HepG2 (cell line): ENCODE data around the gene PDIA6. TPM values are rescaled to one million over a fixed set of nuclear protein-coding genes. Genes with fewer than 3 reads are reported as not detected.

Source experiments
- ATAC-seq: fragments of 200-7000 bp; cut with Tn5 transposase; 3 replicates; pipeline ENCODE4 v1.9.1; 2020; ENCODE audit warnings: mild to moderate bottlenecking, moderate library complexity
- BruUV-seq: library from RNA; stranded (reverse); fragments of 400-500 nt; replicated peaks from 2 replicates; lab custom pipeline; 2021; lab: Mats Ljungman, UMichigan
- CTCF ChIA-PET: fragments of 300-600 bp; formaldehyde crosslinking; extraction: SDS; loops from one replicate; lab custom pipeline; 2021; ENCODE audit warnings: low total read pairs, inconsistent platforms, low intra/inter-chr PET ratio; lab: Yijun Ruan, JAX
- POLR2A ChIA-PET: fragments of 350-600 bp; sonication (Branson Sonifier 250); formaldehyde crosslinking; loops from one replicate; lab custom pipeline; 2020; ENCODE audit warnings: antibody characterized with exemption, inconsistent platforms; lab: Yijun Ruan, JAX
- DNase-seq: peaks from one replicate; pipeline ENCODE4 v3.0.0-alpha.2; 2015; ENCODE audit warnings: low spot score
- FAIRE-seq: peaks from 3 replicates; lab custom pipeline; 2011; peaks lifted over from hg19 to GRCh38; lab: Jason Lieb, UNC
- H2AFZ ChIP-seq: one replicate; pipeline ENCODE4 v1.6.1; 2011; ENCODE audit warnings: low read length, inconsistent platforms
- H3K27ac ChIP-seq: fragments of 300-600 bp; 3 replicates; pipeline ENCODE4 v1.8.0; 2011; ENCODE audit warnings: mixed run types, mild to moderate bottlenecking, mixed read lengths, low read length, inconsistent platforms; ENCODE audit not compliant: insufficient read depth; ENCODE audit errors: extremely low read length
- H3K27me3 ChIP-seq, 2 experiments: fragments of 200-600 bp in 1 of 2; 2 replicates in 1 of 2; 3 replicates in 1 of 2; pipeline versions ENCODE4 v1.6.0 to v1.8.0; 2011; ENCODE audit warnings: low read length in 2 of 2, mild to moderate bottlenecking in 2 of 2, moderate library complexity in 2 of 2, inconsistent platforms in 1 of 2; ENCODE audit not compliant: insufficient read depth in 2 of 2, control insufficient read depth in 1 of 2
- H3K36me3 ChIP-seq, 2 experiments: fragments of 200-600 bp in 1 of 2; replicated peaks in 1 of 2; 2 replicates in 1 of 2; 3 replicates in 1 of 2; pipeline versions ENCODE4 v1.5.1 to v1.8.0; 2011; ENCODE audit warnings: low read length in 2 of 2, inconsistent platforms in 1 of 2; ENCODE audit not compliant: insufficient read depth in 2 of 2, control insufficient read depth in 1 of 2
- H3K4me1 ChIP-seq: 2 replicates; pipeline ENCODE4 v1.5.1; 2012; ENCODE audit warnings: low read length, inconsistent platforms; ENCODE audit not compliant: insufficient read depth
- H3K4me2 ChIP-seq: 2 replicates; pipeline ENCODE4 v1.6.0; 2011; ENCODE audit warnings: low read depth, low read length, inconsistent platforms
- H3K4me3 ChIP-seq, 3 experiments: fragments of 200-600 bp in 1 of 3; sonication (generic), shearing (Covaris generic) in 1 of 3; replicated peaks in 1 of 3; 2 replicates each; pipeline ENCODE4 v1.5.1; 2011 to 2016; ENCODE audit warnings: low read length in 3 of 3, inconsistent platforms in 2 of 3, low read depth in 2 of 3, mild to moderate bottlenecking in 2 of 3, control low read depth in 1 of 3, mixed read lengths in 1 of 3; ENCODE audit not compliant: insufficient read depth in 1 of 3
- H3K79me2 ChIP-seq: one replicate; pipeline ENCODE4 v1.6.1; 2011; ENCODE audit warnings: low read length, inconsistent platforms; ENCODE audit not compliant: insufficient read depth
- H3K9ac ChIP-seq: 2 replicates; pipeline ENCODE4 v1.6.0; 2011; ENCODE audit warnings: mild to moderate bottlenecking, low read depth, low read length, inconsistent platforms; ENCODE audit not compliant: insufficient read depth
- H3K9me3 ChIP-seq: 2 replicates; pipeline ENCODE4 v1.5.1; 2012; ENCODE audit warnings: mild to moderate bottlenecking, low read length
- H4K20me1 ChIP-seq: 2 replicates; pipeline ENCODE4 v1.6.0; 2011; ENCODE audit warnings: inconsistent platforms, mild to moderate bottlenecking, low read length, moderate library complexity; ENCODE audit not compliant: insufficient read depth
- AKAP8 ChIP-seq: sonication (generic); formaldehyde crosslinking; IDR thresholded peaks from 2 replicates; pipeline ENCODE4 v1.5.1; 2020; ENCODE audit warnings: mild to moderate bottlenecking, missing genetic modification reagents
- KDM5B ChIP-seq: sonication (generic); formaldehyde crosslinking; IDR thresholded peaks from 2 replicates; pipeline ENCODE4 v1.4.0; 2020; ENCODE audit warnings: missing genetic modification reagents, mild to moderate bottlenecking, borderline replicate concordance
- LRRFIP1 ChIP-seq: sonication (generic); formaldehyde crosslinking; conservative IDR thresholded peaks from 2 replicates; pipeline ENCODE4 v1.4.0; 2020; ENCODE audit warnings: missing genetic modification reagents
- NR1H2 ChIP-seq: sonication (generic); formaldehyde crosslinking; IDR thresholded peaks from 2 replicates; pipeline ENCODE4 v1.8.1; 2022; ENCODE audit warnings: low read depth, missing genetic modification reagents, borderline replicate concordance
- RBFOX2 ChIP-seq: fragments of 200-400 bp; formaldehyde crosslinking; IDR thresholded peaks from 2 replicates; pipeline ENCODE4 v1.6.1; 2017; ENCODE audit warnings: low read depth, mild to moderate bottlenecking, low read length
- STAG1 ChIP-seq: sonication (generic); formaldehyde crosslinking; IDR thresholded peaks from 2 replicates; pipeline ENCODE4 v1.4.0; 2020; ENCODE audit warnings: missing genetic modification reagents
- TBL1XR1 ChIP-seq: fragments of 150-350 bp; IDR thresholded peaks from 2 replicates; pipeline ENCODE4 v1.6.1; 2014; ENCODE audit warnings: borderline replicate concordance, low read length; ENCODE audit not compliant: partially characterized antibody
- ZNF816 ChIP-seq: sonication (generic); formaldehyde crosslinking; IDR thresholded peaks from 2 replicates; pipeline ENCODE4 v1.8.0; 2022; ENCODE audit warnings: missing genetic modification reagents, mild to moderate bottlenecking, borderline replicate concordance
- ZSCAN22 ChIP-seq: sonication (generic); formaldehyde crosslinking; IDR thresholded peaks from 2 replicates; pipeline ENCODE4 v1.4.0; 2020; ENCODE audit warnings: mild to moderate bottlenecking, missing genetic modification reagents
- WGBS: methylation state at CpG from one replicate; pipeline ENCODE4 v1.1.6; 2017; ENCODE audit warnings: low lambda C conversion rate; 5-methylcytosine and 5-hydroxymethylcytosine counted together
- in situ Hi-C: cut with HindIII; loops from 2 replicates; pipeline ENCODE4 v1.10.0; 2017; ENCODE audit warnings: low pct_unique_long_range_greater_than_20kb; ENCODE audit not compliant: extremely low pct_ligation_motif_present
- intact Hi-C: fragments of 100-400 bp; cut with micrococcal nuclease; formaldehyde crosslinking; loops from one replicate; pipeline ENCODE4 v1.10.0; 2022; ENCODE audit not compliant: unreplicated experiment
- polyA plus RNA-seq, 8 experiments: library from polyadenylated mRNA; depleted of rRNA in 3 of 8; stranded (reverse) in 7 of 8; unstranded in 1 of 8; fragments of >200 nt; fragmentation: Illumina TruSeq in 4 of 8; extraction: Trizol in 4 of 8; gene quantifications; 2 replicates each; pipeline versions ENCODE4 v1.2.1 to v1.2.3, GENCODE V29; 2011 to 2016; ENCODE audit warnings: low read depth in 4 of 8, missing spikeins in 1 of 8, mixed read lengths in 1 of 8; ENCODE audit not compliant: insufficient read depth in 1 of 8
- total RNA-seq, 5 experiments: library from RNA; depleted of rRNA; stranded (reverse); fragments of >200 nt; fragmentation: Illumina TruSeq; extraction: Trizol; gene quantifications; 2 replicates each; pipeline ENCODE4 v1.2.3, GENCODE V29; 2016; ENCODE audit warnings: low read depth in 1 of 5
- TF ChIP-seq, protein P1 (sequence below): sonication (generic); formaldehyde crosslinking; IDR thresholded peaks from 2 replicates; pipeline ENCODE4 v1.9.0; 2021; ENCODE audit warnings: missing genetic modification reagents, borderline replicate concordance

PDIA6 gene
- total and polyA plus RNA-seq, 2 of the 13 experiments (the other 11 are each of a cell fraction or from before 2014, with no cell fraction given) = 586 to 642 TPM

DNA sequence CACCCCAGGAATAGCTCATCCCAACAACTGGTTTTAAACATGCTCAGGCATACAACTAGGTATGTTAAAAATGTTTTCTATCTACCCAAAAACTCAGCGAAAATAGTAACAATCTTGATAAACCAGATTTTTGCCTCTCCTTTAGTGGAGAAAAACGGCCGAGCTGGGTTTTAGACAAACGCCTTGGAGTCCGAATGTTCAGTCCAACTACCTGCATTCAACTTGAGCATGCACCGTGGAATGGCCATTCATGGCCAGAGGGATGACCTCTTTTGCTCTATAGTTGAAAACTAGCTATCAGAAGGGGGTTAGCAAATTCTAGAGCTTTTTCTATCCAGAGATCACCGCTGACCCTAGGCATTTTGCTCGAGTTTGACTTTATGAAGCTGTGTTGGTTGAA lies 30.8 kb downstream of the PDIA6 start:
- BruUV-seq = no TSS peak
- peaks cover 20% of the 10 kb centered on the region for H3K4me1 ChIP-seq
- peaks cover 11% of the 10 kb centered on the region for H4K20me1 ChIP-seq
- no peaks in the 10 kb centered on the region for H3K9me3 ChIP-seq
- FAIRE-seq (no peak), DNase-seq (no peak), ATAC-seq (no peak)
- H2AFZ ChIP-seq = no peak overlapping the region
- WGBS = over 99% methylated on average over 8 of the region's 8 CpGs
- H3K9ac ChIP-seq = no peak overlapping the region
- peaks cover 2% of the 10 kb centered on the region for H3K79me2 ChIP-seq
- in situ Hi-C loops = no loop called here
- no peak overlapping the region for H3K4me3 ChIP-seq
- ChIA-PET CTCF (no interaction called here), POLR2A (no interaction called here)
- H3K36me3 ChIP-seq = peaks cover 36 to 73% of the 10 kb centered on the region in 2 experiments
- H3K27me3 ChIP-seq = no peaks in the 10 kb centered on the region
- intact Hi-C loops = no loop called here
- TF ChIP-seq STAG1 (CRISPR knock-in tag) (no peak), NR1H2 (CRISPR knock-in tag) (no peak), ZNF816 (CRISPR knock-in tag) (no peak), KDM5B (CRISPR knock-in tag) (no peak), RBFOX2 (no peak), ZSCAN22 (no peak), LRRFIP1 (CRISPR knock-in tag) (no peak), AKAP8 (CRISPR knock-in tag) (no peak), TBL1XR1 (no peak)
- TF ChIP-seq, protein P1, sequence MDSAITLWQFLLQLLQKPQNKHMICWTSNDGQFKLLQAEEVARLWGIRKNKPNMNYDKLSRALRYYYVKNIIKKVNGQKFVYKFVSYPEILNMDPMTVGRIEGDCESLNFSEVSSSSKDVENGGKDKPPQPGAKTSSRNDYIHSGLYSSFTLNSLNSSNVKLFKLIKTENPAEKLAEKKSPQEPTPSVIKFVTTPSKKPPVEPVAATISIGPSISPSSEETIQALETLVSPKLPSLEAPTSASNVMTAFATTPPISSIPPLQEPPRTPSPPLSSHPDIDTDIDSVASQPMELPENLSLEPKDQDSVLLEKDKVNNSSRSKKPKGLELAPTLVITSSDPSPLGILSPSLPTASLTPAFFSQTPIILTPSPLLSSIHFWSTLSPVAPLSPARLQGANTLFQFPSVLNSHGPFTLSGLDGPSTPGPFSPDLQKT (CRISPR knock-in tag) = no peak
- TF ChIP-seq, all 625 proteins: peak for 0
- Histone ChIP-seq H3K27ac (no peak overlapping the region), H3K4me2 (no peak overlapping the region)
